Esophagus squamous epithelium (tissue), 4 donors: Measurements from ENCODE around the gene MYO5A.

Experiments used
- CTCF ChIP-seq, 6 experiments: fragments of 450-650 bp in 4 of 6; fragments of 200-600 bp in 2 of 6; sonication (generic) in 2 of 6; IDR thresholded peaks; one replicate each; pipeline ENCODE4 v1.5.1; 2016 to 2019; ENCODE audit warnings: antibody characterized with exemption in 6 of 6, mild to moderate bottlenecking in 4 of 6, moderate library complexity in 4 of 6
- POLR2A ChIP-seq, 4 donors: fragments of 450-650 bp; IDR thresholded peaks; one replicate each; pipeline ENCODE4 v1.6.1; 2017; ENCODE audit warnings: antibody characterized with exemption in 4 of 4, mild to moderate bottlenecking in 4 of 4, moderate library complexity in 3 of 4

- TF ChIP-seq CTCF (IDR thresholded peaks at IDR 0.05) (no peak), POLR2A (IDR thresholded peaks at IDR 0.05) (no peak)
These were observed 199.5 kb downstream of the MYO5A start for GRCh38 chr15:52329150-52329549.
